GM23248 (cell line): ENCODE data around the gene TTC8. TPM values are rescaled to one million over a fixed set of nuclear protein-coding genes. Genes with fewer than 3 reads are reported as not detected.

ENCODE experiments used
- DNase-seq: peaks from one replicate; pipeline ENCODE4 v3.0.0-alpha.2; 2015
- H2AFZ ChIP-seq: fragments of 200-600 bp; sonication (generic); 2 replicates; pipeline ENCODE4 v1.6.1; 2016; ENCODE audit warnings: antibody characterized with exemption
- H3F3A ChIP-seq: fragments of 200-600 bp; sonication (generic); 2 replicates; pipeline ENCODE4 v1.6.1; 2016; ENCODE audit warnings: mild to moderate bottlenecking, antibody characterized with exemption, mixed run types; ENCODE audit not compliant: insufficient read depth
- H3K27ac ChIP-seq: fragments of 200-600 bp; sonication (generic); 2 replicates; pipeline ENCODE4 v1.5.1; 2016; ENCODE audit warnings: mild to moderate bottlenecking
- H3K27me3 ChIP-seq: fragments of 200-600 bp; sonication (generic); replicated peaks from 2 replicates; pipeline ENCODE4 v1.6.1; 2016; ENCODE audit warnings: mild to moderate bottlenecking; ENCODE audit not compliant: insufficient read depth
- H3K36me3 ChIP-seq: fragments of 200-600 bp; sonication (generic); 2 replicates; pipeline ENCODE4 v1.6.1; 2016; ENCODE audit warnings: low read depth, mild to moderate bottlenecking
- H3K4me1 ChIP-seq: fragments of 200-600 bp; sonication (generic); 2 replicates; pipeline ENCODE4 v1.6.1; 2016; ENCODE audit warnings: mild to moderate bottlenecking; ENCODE audit not compliant: insufficient read depth
- H3K4me2 ChIP-seq: fragments of 200-600 bp; sonication (generic); one replicate; pipeline ENCODE4 v1.6.1; 2016; ENCODE audit warnings: mild to moderate bottlenecking; ENCODE audit not compliant: unreplicated experiment
- H3K4me3 ChIP-seq: fragments of 200-600 bp; sonication (generic); 2 replicates; pipeline ENCODE4 v1.5.1; 2016; ENCODE audit warnings: mild to moderate bottlenecking
- H3K79me2 ChIP-seq: fragments of 200-600 bp; sonication (generic); 2 replicates; pipeline ENCODE4 v1.6.1; 2016; ENCODE audit warnings: mild to moderate bottlenecking; ENCODE audit not compliant: insufficient read depth
- H3K9ac ChIP-seq: fragments of 200-600 bp; sonication (generic); 2 replicates; pipeline ENCODE4 v1.6.1; 2016; ENCODE audit warnings: mild to moderate bottlenecking
- H3K9me2 ChIP-seq: fragments of 200-600 bp; sonication (generic); 2 replicates; pipeline ENCODE4 v1.6.1; 2016; ENCODE audit warnings: mixed run types, mild to moderate bottlenecking, moderate library complexity; ENCODE audit not compliant: insufficient read depth
- H3K9me3 ChIP-seq: fragments of 200-600 bp; sonication (generic); one replicate; pipeline ENCODE4 v1.6.1; 2017; ENCODE audit warnings: low read depth
- H4K20me1 ChIP-seq: fragments of 200-600 bp; sonication (generic); 2 replicates; pipeline ENCODE4 v1.6.0; 2016; ENCODE audit not compliant: insufficient read depth
- EZH2 ChIP-seq: fragments of 200-600 bp; sonication (generic); IDR thresholded peaks from 2 replicates; pipeline ENCODE4 v1.6.1; 2018; ENCODE audit warnings: antibody characterized with exemption, mild to moderate bottlenecking; ENCODE audit not compliant: insufficient read depth, poor library complexity, severe bottlenecking
- EZH2phosphoT487 ChIP-seq: fragments of 200-600 bp; sonication (generic); IDR thresholded peaks from 2 replicates; pipeline ENCODE4 v1.6.1; 2018; ENCODE audit warnings: antibody characterized with exemption, moderate library complexity, mild to moderate bottlenecking, low read depth; ENCODE audit not compliant: insufficient read depth
- WGBS, 2 experiments: methylation state at CpG; one replicate each; pipeline ENCODE4 v1.1.6; 2015 to 2017; ENCODE audit warnings: low lambda C conversion rate in 2 of 2, low coverage in 1 of 2; ENCODE audit errors: missing lambda C conversion rate in 2 of 2; 5-methylcytosine and 5-hydroxymethylcytosine counted together
- in situ Hi-C: fragments of 300-500 bp; cut with MboI; formaldehyde crosslinking; loops from 2 replicates; pipeline ENCODE4 v1.15.0; 2020
- polyA plus RNA-seq: library from polyadenylated mRNA; unstranded; fragments of >200 nt; fragmentation: Nextera tagmentation; extraction: Ambion mirVana; gene quantifications from 2 replicates; pipeline ENCODE4 v1.2.1, GENCODE V29; 2016
- total RNA-seq: library from RNA; depleted of rRNA; stranded (reverse); fragments of >200 nt; shearing (Covaris generic); gene quantifications from 2 replicates; pipeline ENCODE4 v1.2.3, GENCODE V29; 2014

Gene TTC8
- total and polyA plus RNA-seq, 2 experiments from 2014 or later, result 38.3 to 49.4 TPM

GRCh38 chr14:88821378-88821777, 3.1 kb upstream of the TTC8 start:
- H3K9me3 ChIP-seq, result no peaks in the 10 kb centered on the region
- H2AFZ ChIP-seq, result no peak overlapping the region
- H3K9ac ChIP-seq, result no peak overlapping the region
- no peaks in the 10 kb centered on the region for H3K9me2 ChIP-seq
- H3K27ac ChIP-seq, result no peak overlapping the region
- no peaks in the 10 kb centered on the region for H4K20me1 ChIP-seq
- DNase-seq, result no peak
- in situ Hi-C loops, result no loop called here
- peaks cover 7% of the 10 kb centered on the region for H3K4me1 ChIP-seq
- H3K4me2 ChIP-seq, result no peak overlapping the region
- 48 to 64% methylated on average over 2 of the region's 2 CpGs for WGBS, 2 experiments
- H3K79me2 ChIP-seq, result peaks cover 17% of the 10 kb centered on the region
- no peaks in the 10 kb centered on the region for H3K36me3 ChIP-seq
- H3K27me3 ChIP-seq, result no peaks in the 10 kb centered on the region; the same call in 1 of the 2 replicates
- H3F3A ChIP-seq, result no peaks in the 10 kb centered on the region; the same call in 1 of the 2 replicates
- TF ChIP-seq EZH2phosphoT487 (no peak), EZH2 (no peak)
- H3K4me3 ChIP-seq, result no peak overlapping the region

- 56 to 68% methylated on average over 2 of the region's 2 CpGs for WGBS, 2 experiments
- in situ Hi-C loops, result no loop called here
Measured at GRCh38 chr14:88821888-88822287, 2.6 kb upstream of the TTC8 start.

GRCh38 chr14:88823968-88824313, 510 bp upstream of the TTC8 start:
- TF ChIP-seq EZH2phosphoT487, result no peak
- TF ChIP-seq EZH2, result no peak
- H4K20me1 ChIP-seq, result no peaks in the 10 kb centered on the region
- no peaks in the 10 kb centered on the region for H3K9me2 ChIP-seq
- DNase-seq, result no peak
- no peaks in the 10 kb centered on the region; the same call in 1 of the 2 replicates for H3F3A ChIP-seq
- H3K4me1 ChIP-seq, result peaks cover 19% of the 10 kb centered on the region
- H3K4me3 ChIP-seq, result peak overlapping the region; percentile 92
- peak overlapping the region; percentile 93 for H3K27ac ChIP-seq
- no peaks in the 10 kb centered on the region for H3K9me3 ChIP-seq
- peaks cover 43% of the 10 kb centered on the region for H3K79me2 ChIP-seq
- in situ Hi-C loops, result no loop called here
- peak overlapping the region; percentile 92 for H3K4me2 ChIP-seq
- peak overlapping the region; percentile 99 for H2AFZ ChIP-seq
- WGBS, 2 experiments, result 1% methylated on average over 9 of the region's 9 CpGs
- no peaks in the 10 kb centered on the region for H3K36me3 ChIP-seq
- peak overlapping the region; percentile 94 for H3K9ac ChIP-seq
- H3K27me3 ChIP-seq, result no peaks in the 10 kb centered on the region

More at GRCh38 chr14:88821888-88822287, 2.6 kb upstream of the TTC8 start:
- H2AFZ ChIP-seq, result no peak overlapping the region
- H3K4me2 ChIP-seq, result no peak overlapping the region
- peaks cover 22% of the 10 kb centered on the region for H3K79me2 ChIP-seq
- H3K9me2 ChIP-seq, result no peaks in the 10 kb centered on the region
- H3K36me3 ChIP-seq, result no peaks in the 10 kb centered on the region
- DNase-seq, result no peak
- no peaks in the 10 kb centered on the region for H3K9me3 ChIP-seq
- H3K9ac ChIP-seq, result no peak overlapping the region
- TF ChIP-seq EZH2 (no peak), EZH2phosphoT487 (no peak)
- H3K27ac ChIP-seq, result no peak overlapping the region
- peaks cover 7% of the 10 kb centered on the region for H3K4me1 ChIP-seq
- H3K4me3 ChIP-seq, result no peak overlapping the region
- no peaks in the 10 kb centered on the region for H4K20me1 ChIP-seq
- no peaks in the 10 kb centered on the region; the same call in 1 of the 2 replicates for H3F3A ChIP-seq
- no peaks in the 10 kb centered on the region; the same call in 1 of the 2 replicates for H3K27me3 ChIP-seq

- peak; percentile 63 for DNase-seq
- Histone ChIP-seq H3K9me2 (no peaks in the 10 kb centered on the region), H3K4me1 (peaks cover 25% of the 10 kb centered on the region), H3F3A (peaks cover 3% of the 10 kb centered on the region; the same call in 1 of the 2 replicates), H3K79me2 (peaks cover 54% of the 10 kb centered on the region), H3K9me3 (no peaks in the 10 kb centered on the region), H3K4me2 (peak overlapping the region; percentile 92), H3K27ac (peak overlapping the region; percentile 93), H3K36me3 (no peaks in the 10 kb centered on the region), H3K9ac (peak overlapping the region; percentile 94), H2AFZ (peak overlapping the region; percentile 99), H4K20me1 (no peaks in the 10 kb centered on the region), H3K27me3 (no peaks in the 10 kb centered on the region), H3K4me3 (peak overlapping the region; percentile 92)
- 4% methylated on average over 5 of the region's 5 CpGs for WGBS, 2 experiments
- TF ChIP-seq EZH2 (no peak), EZH2phosphoT487 (no peak)
- in situ Hi-C loops, result no loop called here
Measured at GRCh38 chr14:88825078-88825458, 617 bp downstream of the TTC8 start.

GRCh38 chr14:88825503-88825902, 1.1 kb downstream of the TTC8 start:
- Histone ChIP-seq H3K79me2 (peaks cover 58% of the 10 kb centered on the region), H3K4me2 (peak overlapping the region; percentile 92), H3K4me1 (peaks cover 29% of the 10 kb centered on the region), H3K9ac (peak overlapping the region; percentile 94), H2AFZ (peak overlapping the region; percentile 99), H3K9me2 (no peaks in the 10 kb centered on the region), H3F3A (peaks cover 8% of the 10 kb centered on the region; the same call in 1 of the 2 replicates), H4K20me1 (no peaks in the 10 kb centered on the region), H3K27ac (peak overlapping the region; percentile 93), H3K9me3 (no peaks in the 10 kb centered on the region), H3K27me3 (no peaks in the 10 kb centered on the region), H3K4me3 (peak overlapping the region; percentile 92), H3K36me3 (no peaks in the 10 kb centered on the region)
- in situ Hi-C loops, result no loop called here
- no peak for DNase-seq
- 96 to 99% methylated on average over 9 of the region's 9 CpGs for WGBS, 2 experiments
- no peak for TF ChIP-seq EZH2
